ENCODE results near the gene PRKG1. TPM values are rescaled to one million over a fixed set of nuclear protein-coding genes. Genes with fewer than 3 reads are reported as not detected.

The PRKG1 gene
- total and polyA plus RNA-seq, 8 donors, result 1.2 to 9.6 (median 2.9) TPM

DNA sequence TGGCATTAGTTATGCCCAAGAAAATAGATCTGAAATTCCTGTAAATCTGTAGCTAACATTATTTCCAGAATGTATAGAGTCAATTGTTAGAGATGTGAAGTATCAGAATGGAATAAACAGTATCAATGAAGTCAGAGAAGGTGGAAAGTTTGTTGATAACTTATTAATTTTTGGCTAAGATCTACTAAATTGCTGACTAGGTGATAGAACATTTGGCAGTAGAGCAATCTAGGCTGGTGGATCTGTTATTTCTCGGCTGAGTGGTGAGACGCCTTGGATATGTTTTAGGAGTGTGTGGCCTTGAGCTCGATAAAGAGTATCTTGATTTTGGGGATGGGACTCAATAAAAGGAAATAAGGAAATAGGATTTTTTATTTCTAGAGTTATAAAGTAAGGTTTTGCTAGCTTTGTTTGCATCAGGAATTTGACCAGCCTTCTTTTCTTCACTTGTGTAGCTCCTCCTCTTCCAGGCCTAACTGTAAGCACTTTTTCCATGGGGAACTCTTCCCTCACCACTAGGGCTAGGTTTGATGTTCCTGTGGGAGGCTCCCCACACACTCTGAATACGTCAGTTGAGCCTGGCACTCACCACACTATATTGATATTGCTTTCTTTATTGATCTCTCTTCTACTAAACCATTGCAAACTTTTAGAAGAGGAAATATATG lies 711.9 kb downstream of the PRKG1 start:
- H3K27me3 ChIP-seq, result no peaks in the 10 kb centered on the region
- intact Hi-C loops (cut with DNase I), result no loop called here
- H3K4me1 ChIP-seq, result no peaks in the 10 kb centered on the region
- TF ChIP-seq, protein P1, sequence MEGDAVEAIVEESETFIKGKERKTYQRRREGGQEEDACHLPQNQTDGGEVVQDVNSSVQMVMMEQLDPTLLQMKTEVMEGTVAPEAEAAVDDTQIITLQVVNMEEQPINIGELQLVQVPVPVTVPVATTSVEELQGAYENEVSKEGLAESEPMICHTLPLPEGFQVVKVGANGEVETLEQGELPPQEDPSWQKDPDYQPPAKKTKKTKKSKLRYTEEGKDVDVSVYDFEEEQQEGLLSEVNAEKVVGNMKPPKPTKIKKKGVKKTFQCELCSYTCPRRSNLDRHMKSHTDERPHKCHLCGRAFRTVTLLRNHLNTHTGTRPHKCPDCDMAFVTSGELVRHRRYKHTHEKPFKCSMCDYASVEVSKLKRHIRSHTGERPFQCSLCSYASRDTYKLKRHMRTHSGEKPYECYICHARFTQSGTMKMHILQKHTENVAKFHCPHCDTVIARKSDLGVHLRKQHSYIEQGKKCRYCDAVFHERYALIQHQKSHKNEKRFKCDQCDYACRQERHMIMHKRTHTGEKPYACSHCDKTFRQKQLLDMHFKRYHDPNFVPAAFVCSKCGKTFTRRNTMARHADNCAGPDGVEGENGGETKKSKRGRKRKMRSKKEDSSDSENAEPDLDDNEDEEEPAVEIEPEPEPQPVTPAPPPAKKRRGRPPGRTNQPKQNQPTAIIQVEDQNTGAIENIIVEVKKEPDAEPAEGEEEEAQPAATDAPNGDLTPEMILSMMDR (IDR thresholded peaks at IDR 0.05), result no peak
- no peak for FAIRE-seq
- 67 to 71% methylated on average over 4 of the region's 4 CpGs for WGBS, 2 donors
- no peak overlapping the region for H3K4me3 ChIP-seq
- no peak for ATAC-seq
- no peak overlapping the region for H3K27ac ChIP-seq
- no peak for DNase-seq
- H3K9me3 ChIP-seq, result no peaks in the 10 kb centered on the region
- H3K36me3 ChIP-seq, result no peaks in the 10 kb centered on the region

DNA sequence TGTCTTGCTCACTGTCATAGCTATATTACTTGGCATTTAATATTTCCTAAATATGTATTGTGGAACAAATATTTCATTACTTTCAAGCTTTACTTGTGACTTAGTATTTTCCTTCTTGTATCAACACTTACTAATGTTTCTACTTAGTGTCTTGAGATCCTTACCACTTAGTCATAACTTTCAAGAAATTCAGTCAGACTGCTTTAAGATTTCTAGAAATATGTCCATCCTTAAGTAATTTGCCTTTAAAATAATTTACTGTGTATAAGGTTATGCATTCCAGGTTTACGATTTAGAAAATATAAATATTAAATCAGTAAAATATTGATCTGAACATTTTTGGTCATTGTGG lies 712.4 kb downstream of the PRKG1 start:
- intact Hi-C loops (cut with DNase I), result no loop called here
- Histone ChIP-seq H3K27me3 (no peaks in the 10 kb centered on the region), H3K4me3 (no peak overlapping the region), H3K36me3 (no peaks in the 10 kb centered on the region), H3K4me1 (no peaks in the 10 kb centered on the region), H3K9me3 (no peaks in the 10 kb centered on the region), H3K27ac (no peak overlapping the region)
- FAIRE-seq, result no peak
- TF ChIP-seq, protein P1 (IDR thresholded peaks at IDR 0.05), result no peak
- no peak for DNase-seq
- ATAC-seq, result no peak
- 85 to 86% methylated on average over 1 of the region's 1 CpG for WGBS, 2 donors

DNA sequence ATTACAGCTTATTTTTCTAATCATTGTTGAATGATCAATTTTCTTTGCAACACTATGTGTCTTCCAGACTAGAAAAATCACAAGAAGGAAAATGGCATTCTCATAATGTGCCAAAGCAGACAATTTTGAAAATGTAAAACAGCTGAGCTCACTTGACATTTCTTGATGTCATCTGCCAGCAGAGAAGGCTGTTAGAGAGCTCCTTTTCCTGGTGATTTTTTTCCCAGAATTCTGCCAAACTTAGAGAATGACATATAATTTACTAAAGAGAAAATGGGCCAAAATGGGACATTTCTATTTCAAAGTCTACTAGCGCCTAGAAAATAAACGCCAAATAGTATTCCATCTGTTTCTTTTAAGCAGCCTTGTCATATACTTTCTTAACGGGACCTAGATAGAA lies 714.0 kb downstream of the PRKG1 start:
- DNase-seq (no peak), ATAC-seq (no peak), FAIRE-seq (no peak)
- no peak overlapping the region for H3K27ac ChIP-seq
- intact Hi-C loops (cut with DNase I), result no loop called here
- no peak overlapping the region for H3K4me3 ChIP-seq
- H3K27me3 ChIP-seq, result no peaks in the 10 kb centered on the region
- H3K9me3 ChIP-seq, result no peaks in the 10 kb centered on the region
- H3K4me1 ChIP-seq, result no peaks in the 10 kb centered on the region
- TF ChIP-seq, protein P1 (IDR thresholded peaks at IDR 0.05), result no peak
- no peaks in the 10 kb centered on the region for H3K36me3 ChIP-seq
- 86 to 87% methylated on average over 3 of the region's 3 CpGs for WGBS, 2 donors

DNA sequence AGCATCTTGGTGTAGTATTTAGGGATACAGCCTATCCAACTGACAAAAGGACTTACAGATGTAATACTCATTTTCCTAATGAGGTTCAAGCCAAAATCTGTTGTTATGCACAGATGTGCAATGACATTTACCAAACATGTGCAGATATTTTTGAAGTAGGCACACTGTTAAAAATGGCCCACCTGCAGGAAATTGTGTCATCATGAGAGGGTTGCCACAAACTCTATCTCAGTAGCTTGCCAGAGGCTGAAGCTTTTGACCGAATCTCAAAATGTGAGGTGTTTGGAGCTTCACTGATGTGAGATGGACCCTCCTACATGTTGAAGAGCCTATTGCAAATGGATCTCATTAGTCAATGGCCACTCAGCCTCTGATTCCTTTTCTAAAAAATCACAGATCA lies 714.8 kb downstream of the PRKG1 start:
- Histone ChIP-seq H3K27ac (no peak overlapping the region), H3K4me3 (no peak overlapping the region), H3K4me1 (no peaks in the 10 kb centered on the region), H3K27me3 (no peaks in the 10 kb centered on the region), H3K9me3 (no peaks in the 10 kb centered on the region), H3K36me3 (no peaks in the 10 kb centered on the region)
- DNase-seq (no peak), FAIRE-seq (no peak), ATAC-seq (no peak)
- TF ChIP-seq, protein P1 (IDR thresholded peaks at IDR 0.05), result no peak
- WGBS, 2 donors, result 86 to 94% methylated on average over 1 of the region's 1 CpG
- intact Hi-C loops (cut with DNase I), result no loop called here

DNA sequence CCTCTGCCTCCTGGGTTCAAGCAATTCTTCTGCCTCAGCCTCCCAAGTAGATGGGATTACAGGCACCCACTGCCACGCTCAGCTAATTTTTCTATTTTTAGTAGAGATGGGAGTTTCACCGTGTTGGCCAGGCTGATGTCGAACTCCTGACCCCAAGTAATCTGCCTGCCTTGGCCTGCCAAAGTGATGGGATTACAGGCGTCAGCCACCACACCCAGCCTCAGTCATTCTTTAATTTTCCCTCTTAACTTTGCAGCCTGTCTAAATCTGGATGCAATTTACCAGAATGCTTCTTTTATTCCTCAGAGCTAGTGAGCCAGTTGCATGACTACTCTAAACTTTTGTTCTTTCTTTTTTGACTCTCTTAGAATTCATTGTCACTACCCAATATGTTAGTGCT lies 715.6 kb downstream of the PRKG1 start:
- no peak for DNase-seq
- Histone ChIP-seq H3K27ac (no peak overlapping the region), H3K9me3 (no peaks in the 10 kb centered on the region), H3K4me3 (no peak overlapping the region), H3K27me3 (no peaks in the 10 kb centered on the region), H3K4me1 (no peaks in the 10 kb centered on the region), H3K36me3 (no peaks in the 10 kb centered on the region)
- intact Hi-C loops (cut with DNase I), result no loop called here
- FAIRE-seq, result no peak
- ATAC-seq, result no peak
- 83 to 90% methylated on average over 4 of the region's 4 CpGs for WGBS, 2 donors
- TF ChIP-seq, protein P1 (IDR thresholded peaks at IDR 0.05), result no peak
